ENCODE measurements around the gene PCYT1A.

- TF ChIP-seq CTCF (IDR thresholded peaks at IDR 0.05): no peak
- TF ChIP-seq POLR2AphosphoS5 (IDR thresholded peaks at IDR 0.05): no peak
These were observed 575 bp upstream of the PCYT1A start for GRCh38 chr3:196288141-196288460.
